SK-N-SH (cell line): ENCODE results near the gene GGA2. TPM values are rescaled to one million over a fixed set of nuclear protein-coding genes. Genes with fewer than 3 reads are reported as not detected.

ENCODE experiments used
- CTCF ChIA-PET: fragments of 300-600, 350-600 bp; formaldehyde crosslinking; extraction: SDS; loops from one replicate; lab custom pipeline; 2021; lab: Yijun Ruan, JAX
- POLR2A ChIA-PET: fragments of 350-600 bp; sonication (Branson Sonifier 250); formaldehyde crosslinking; extraction: SDS; loops from one replicate; lab custom pipeline; 2020; ENCODE audit warnings: antibody characterized with exemption, inconsistent platforms; lab: Yijun Ruan, JAX
- DNase-seq: peaks from one replicate; pipeline ENCODE4 v3.0.0; 2012
- H2AFZ ChIP-seq: fragments of 200-600 bp; sonication (generic); 2 replicates; pipeline ENCODE4 v1.8.1; 2016; ENCODE audit warnings: antibody characterized with exemption, mild to moderate bottlenecking, low read depth
- H3F3A ChIP-seq: fragments of 200-600 bp; sonication (generic); replicated peaks from 2 replicates; pipeline ENCODE3; 2016; ENCODE audit warnings: antibody characterized with exemption, mild to moderate bottlenecking; ENCODE audit not compliant: insufficient read depth
- H3K27ac ChIP-seq, 2 experiments: fragments of 200-500 bp in 1 of 2; fragments of 200-600 bp in 1 of 2; sonication (Bioruptor generic) in 1 of 2; sonication (generic), shearing (Covaris generic) in 1 of 2; 2 replicates each; pipeline versions ENCODE4 v1.5.1 to v1.6.1; 2014 to 2016; ENCODE audit warnings: low read depth in 2 of 2, inconsistent platforms in 1 of 2, low read length in 1 of 2, mild to moderate bottlenecking in 1 of 2, mixed read lengths in 1 of 2
- H3K27me3 ChIP-seq: fragments of 200-600 bp; sonication (generic), shearing (Covaris generic); 2 replicates; pipeline ENCODE4 v1.6.1; 2016; ENCODE audit warnings: mixed run types; ENCODE audit not compliant: insufficient read depth
- H3K36me3 ChIP-seq, 2 experiments: fragments of 200-500 bp in 1 of 2; fragments of 200-600 bp in 1 of 2; sonication (Bioruptor generic) in 1 of 2; sonication (generic) in 1 of 2; replicated peaks in 1 of 2; 2 replicates each; pipeline versions ENCODE3 to v1.5.1; 2014 to 2016; ENCODE audit warnings: low read length in 1 of 2, mild to moderate bottlenecking in 1 of 2; ENCODE audit not compliant: insufficient read depth in 2 of 2, control insufficient read depth in 1 of 2
- H3K4me1 ChIP-seq, 2 experiments: fragments of 200-500 bp in 1 of 2; fragments of 200-600 bp in 1 of 2; sonication (Bioruptor generic) in 1 of 2; sonication (generic), shearing (Covaris generic) in 1 of 2; 2 replicates each; pipeline versions ENCODE4 v1.5.1 to v1.6.1; 2014 to 2016; ENCODE audit warnings: low read depth in 1 of 2, low read length in 1 of 2, mixed run types in 1 of 2; ENCODE audit not compliant: insufficient read depth in 2 of 2, control insufficient read depth in 1 of 2
- H3K4me2 ChIP-seq: fragments of 200-600 bp; sonication (generic), shearing (Covaris generic); 2 replicates; pipeline ENCODE4 v1.6.1; 2017; ENCODE audit warnings: mixed run types
- H3K4me3 ChIP-seq, 2 experiments: fragments of 200-500 bp in 1 of 2; fragments of 200-600 bp in 1 of 2; sonication (Bioruptor generic) in 1 of 2; sonication (generic), shearing (Covaris generic) in 1 of 2; 2 replicates each; pipeline versions ENCODE4 v1.5.1 to v1.8.1; 2014 to 2016; ENCODE audit warnings: low read depth in 2 of 2, inconsistent platforms in 1 of 2, low read length in 1 of 2, mild to moderate bottlenecking in 1 of 2, mixed read lengths in 1 of 2, moderate library complexity in 1 of 2
- H3K79me2 ChIP-seq: fragments of 200-600 bp; sonication (generic); 2 replicates; pipeline ENCODE4 v1.8.1; 2017; ENCODE audit warnings: mild to moderate bottlenecking; ENCODE audit not compliant: insufficient read depth
- H3K9ac ChIP-seq: fragments of 200-600 bp; sonication (generic); 2 replicates; pipeline ENCODE4 v1.6.1; 2017; ENCODE audit warnings: mixed run types
- H3K9me2 ChIP-seq: fragments of 200-600 bp; sonication (generic); 2 replicates; pipeline ENCODE4 v1.6.1; 2017; ENCODE audit warnings: mixed run types
- H3K9me3 ChIP-seq: fragments of 200-600 bp; sonication (generic); 2 replicates; pipeline ENCODE4 v1.6.1; 2017; ENCODE audit warnings: mixed run types, mild to moderate bottlenecking, moderate library complexity
- H4K20me1 ChIP-seq: fragments of 200-600 bp; sonication (generic); 2 replicates; pipeline ENCODE4 v1.6.1; 2017; ENCODE audit warnings: mild to moderate bottlenecking, mixed run types; ENCODE audit not compliant: insufficient read depth
- CHD2 ChIP-seq: fragments of 150-350 bp; IDR thresholded peaks from 2 replicates; pipeline ENCODE4 v1.6.1; 2018; ENCODE audit warnings: low read length; ENCODE audit not compliant: partially characterized antibody
- CTCF ChIP-seq: fragments of 200-600 bp; sonication (generic); IDR thresholded peaks from 2 replicates; pipeline ENCODE4 v1.6.1; 2017; ENCODE audit warnings: antibody characterized with exemption, mild to moderate bottlenecking, moderate library complexity
- ELF1 ChIP-seq: IDR thresholded peaks from 2 replicates; pipeline ENCODE4 v1.4.0; 2012
- EP300 ChIP-seq, 2 experiments: IDR thresholded peaks; 2 replicates each; pipeline versions ENCODE4 v1.4.0 to v1.6.1; 2012; ENCODE audit warnings: borderline replicate concordance in 1 of 2, low read depth in 1 of 2, low read length in 1 of 2
- EZH2phosphoT487 ChIP-seq: fragments of 200-600 bp; sonication (generic); IDR thresholded peaks from 2 replicates; pipeline ENCODE4 v1.6.1; 2017; ENCODE audit warnings: low read depth, mixed run types, mild to moderate bottlenecking, antibody characterized with exemption, moderate library complexity, borderline replicate concordance
- FOSL2 ChIP-seq: IDR thresholded peaks from 2 replicates; pipeline ENCODE4 v1.4.0; 2012; ENCODE audit warnings: low read depth, mild to moderate bottlenecking, moderate library complexity, borderline replicate concordance
- FOXJ3 ChIP-seq: sonication (generic); formaldehyde crosslinking; IDR thresholded peaks from 2 replicates; pipeline ENCODE4 v1.5.1; 2020; ENCODE audit warnings: mild to moderate bottlenecking, missing genetic modification reagents
- FOXM1 ChIP-seq: IDR thresholded peaks from 2 replicates; pipeline ENCODE4 v1.4.0; 2012; ENCODE audit warnings: low read depth, mild to moderate bottlenecking
- GABPA ChIP-seq: IDR thresholded peaks from 2 replicates; pipeline ENCODE4 v1.4.0; 2012; ENCODE audit warnings: low read depth, mild to moderate bottlenecking
- GATA2 ChIP-seq: sonication (generic); formaldehyde crosslinking; IDR thresholded peaks from 2 replicates; pipeline ENCODE4 v1.5.0; 2020; ENCODE audit warnings: mild to moderate bottlenecking, missing genetic modification reagents
- JUND ChIP-seq: IDR thresholded peaks from 2 replicates; pipeline ENCODE4 v1.4.0; 2012
- MAX ChIP-seq: IDR thresholded peaks from 2 replicates; pipeline ENCODE4 v1.4.0; 2012; ENCODE audit warnings: low read depth
- MXI1 ChIP-seq: IDR thresholded peaks from 2 replicates; pipeline ENCODE4 v1.6.1; 2012; ENCODE audit warnings: mild to moderate bottlenecking, low read depth, low read length, improper control_type of control experiment
- NFIC ChIP-seq: IDR thresholded peaks from 2 replicates; pipeline ENCODE4 v1.4.0; 2012; ENCODE audit warnings: borderline replicate concordance
- NRF1 ChIP-seq: IDR thresholded peaks from 2 replicates; pipeline ENCODE4 v1.6.1; 2012; ENCODE audit warnings: low read depth, mild to moderate bottlenecking, low read length
- RAD21 ChIP-seq: IDR thresholded peaks from 2 replicates; pipeline ENCODE4 v1.6.1; 2012; ENCODE audit warnings: mild to moderate bottlenecking, low read length
- RFX5 ChIP-seq: IDR thresholded peaks from 2 replicates; pipeline ENCODE4 v1.6.1; 2012; ENCODE audit warnings: mild to moderate bottlenecking, improper control_type of control experiment, low read length
- RXRA ChIP-seq: IDR thresholded peaks from 2 replicates; pipeline ENCODE4 v1.4.0; 2012; ENCODE audit warnings: low read depth, mild to moderate bottlenecking, borderline replicate concordance
- SIN3A ChIP-seq: IDR thresholded peaks from 2 replicates; pipeline ENCODE4 v1.6.1; 2012; ENCODE audit warnings: low read depth, mild to moderate bottlenecking, low read length, moderate library complexity, borderline replicate concordance
- SMC3 ChIP-seq: IDR thresholded peaks from 2 replicates; pipeline ENCODE4 v1.6.1; 2012; ENCODE audit warnings: low read depth, low read length, improper control_type of control experiment
- TAF1 ChIP-seq: IDR thresholded peaks from 2 replicates; pipeline ENCODE4 v1.6.1; 2012; ENCODE audit warnings: low read depth, mild to moderate bottlenecking, low read length, moderate library complexity, borderline replicate concordance
- TCF12 ChIP-seq: IDR thresholded peaks from 2 replicates; pipeline ENCODE4 v1.4.0; 2012
- TEAD4 ChIP-seq: IDR thresholded peaks from 2 replicates; pipeline ENCODE4 v1.4.0; 2012; ENCODE audit warnings: mild to moderate bottlenecking, borderline replicate concordance; ENCODE audit not compliant: insufficient read depth
- USF1 ChIP-seq: IDR thresholded peaks from 2 replicates; pipeline ENCODE4 v1.4.0; 2012; ENCODE audit warnings: low read depth, borderline replicate concordance
- USF2 ChIP-seq: fragments of 150-350 bp; IDR thresholded peaks from 2 replicates; pipeline ENCODE4 v1.6.1; 2017; ENCODE audit warnings: antibody characterized with exemption, low read length, low read depth, borderline replicate concordance
- WGBS: methylation state at CpG from one replicate; pipeline ENCODE4 v1.1.6; 2017; ENCODE audit warnings: low lambda C conversion rate; 5-methylcytosine and 5-hydroxymethylcytosine counted together
- polyA plus RNA-seq, 3 experiments: library from polyadenylated mRNA; depleted of rRNA; stranded (reverse); fragments of >200 nt; gene quantifications; 2 replicates each; pipeline ENCODE4 v1.2.3, GENCODE V29; 2012

The GGA2 gene
- polyA plus RNA-seq, 1 of the 3 experiments (the other 2 are of a cell fraction), result 23.4 TPM

GRCh38 chr16:23554536-23554935 is 44.2 kb upstream of the GGA2 start:
- POLR2A ChIA-PET, result no interaction called here
- no peak overlapping the region for H3K4me2 ChIP-seq
- H3K4me3 ChIP-seq, result no peak overlapping the region
- TF ChIP-seq FOXM1 (no peak), RXRA (no peak), GATA2 (CRISPR knock-in tag) (no peak), EZH2phosphoT487 (no peak), MAX (no peak), USF2 (no peak), SMC3 (no peak), RAD21 (no peak), EP300 (IDR thresholded peaks at IDR 0.05; ENCODE audit: borderline replicate concordance in 1 of 2, low read depth in 1 of 2, low read length in 1 of 2) (no peak), NRF1 (no peak), MXI1 (no peak), FOSL2 (no peak), USF1 (no peak), TAF1 (no peak), CHD2 (no peak), FOXJ3 (no peak), SIN3A (no peak), TCF12 (no peak)
- H3F3A ChIP-seq, result peaks cover 7% of the 10 kb centered on the region
- WGBS, result 77% methylated on average over 3 of the region's 3 CpGs
- no peak for DNase-seq
- no peaks in the 10 kb centered on the region for H3K9me3 ChIP-seq
- CTCF ChIA-PET, result interaction anchor here (0.6 to 3.9 kb wide), 3 partner anchors 10 to 1504 kb away, joined by 3 to 21 read pairs (median 4); no protein-coding TSS in a partner anchor
- H3K9ac ChIP-seq, result no peak overlapping the region
- no peaks in the 10 kb centered on the region for H4K20me1 ChIP-seq
- no peaks in the 10 kb centered on the region for H3K9me2 ChIP-seq
- no peaks in the 10 kb centered on the region for H3K27me3 ChIP-seq
- H3K79me2 ChIP-seq, result peaks cover 44% of the 10 kb centered on the region
- H3K36me3 ChIP-seq, result peaks cover 23 to 26% of the 10 kb centered on the region in 2 experiments
- peaks cover 11 to 14% of the 10 kb centered on the region in 2 experiments for H3K4me1 ChIP-seq
- H3K27ac ChIP-seq, result no peak overlapping the region
- H2AFZ ChIP-seq, result no peak overlapping the region

- DNase-seq, result no peak
- H3K27ac ChIP-seq, result no peak overlapping the region
- peaks cover 25% of the 10 kb centered on the region for H3K79me2 ChIP-seq
- H3F3A ChIP-seq, result peaks cover 7% of the 10 kb centered on the region
- no peak overlapping the region for H3K9ac ChIP-seq
- H4K20me1 ChIP-seq, result no peaks in the 10 kb centered on the region
- H2AFZ ChIP-seq, result no peak overlapping the region
- no peaks in the 10 kb centered on the region for H3K27me3 ChIP-seq
- no peak overlapping the region for H3K4me2 ChIP-seq
- 87% methylated on average over 6 of the region's 6 CpGs for WGBS
- ChIA-PET POLR2A (no interaction called here), CTCF (no interaction called here)
- no peaks in the 10 kb centered on the region for H3K9me2 ChIP-seq
- no peaks in the 10 kb centered on the region for H3K9me3 ChIP-seq
- no peak overlapping the region for H3K4me3 ChIP-seq
- peaks cover 0 to 8% of the 10 kb centered on the region in 2 experiments; a peak in 2 of 4 replicates for H3K4me1 ChIP-seq
- peaks cover 27 to 31% of the 10 kb centered on the region in 2 experiments for H3K36me3 ChIP-seq
- no peak for TF ChIP-seq RFX5
- no peak for TF ChIP-seq FOXM1
- TF ChIP-seq ELF1, result no peak
- no peak for TF ChIP-seq TEAD4
- TF ChIP-seq NFIC, result no peak
- no peak for TF ChIP-seq USF2
- no peak for TF ChIP-seq JUND
- no peak for TF ChIP-seq SIN3A
- TF ChIP-seq TCF12, result no peak
- TF ChIP-seq CTCF, result no peak
- TF ChIP-seq GABPA, result no peak
Measured at GRCh38 chr16:23552161-23552560, 41.9 kb upstream of the GGA2 start.
